ENCODE data around the gene FOXP1.

FOXP1 gene

DNA sequence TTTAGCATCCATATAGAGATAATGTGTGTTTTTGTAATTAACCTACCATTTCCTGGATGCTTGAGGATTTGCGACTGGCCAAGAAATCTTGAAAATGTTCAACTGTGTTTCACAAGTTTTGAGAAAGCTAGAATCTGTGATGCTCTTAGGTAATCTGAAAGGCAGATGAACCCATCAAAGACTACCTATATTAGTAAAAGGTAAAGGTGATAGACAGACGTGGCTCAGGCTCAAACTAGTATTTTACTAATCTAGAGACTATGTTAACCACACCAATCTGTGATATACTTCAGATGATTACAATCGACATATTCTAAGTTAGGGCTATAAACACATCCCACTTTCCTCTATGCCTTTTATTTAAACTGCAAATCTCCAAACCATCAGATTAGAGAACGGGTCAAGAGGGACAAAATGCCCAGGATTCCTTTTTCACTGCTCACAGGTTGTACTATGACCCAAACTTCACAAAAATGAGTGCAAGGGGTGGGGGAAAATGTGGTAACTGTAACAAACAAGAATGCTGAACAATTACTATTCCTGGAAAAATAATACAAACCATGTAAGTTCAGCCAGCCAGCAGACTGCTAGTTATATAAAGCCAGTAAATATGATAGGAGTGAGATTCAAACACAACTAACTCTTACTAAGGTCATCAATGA lies 295.1 kb downstream of the FOXP1 start:
- peak; percentile 25 for DNase-seq

DNA sequence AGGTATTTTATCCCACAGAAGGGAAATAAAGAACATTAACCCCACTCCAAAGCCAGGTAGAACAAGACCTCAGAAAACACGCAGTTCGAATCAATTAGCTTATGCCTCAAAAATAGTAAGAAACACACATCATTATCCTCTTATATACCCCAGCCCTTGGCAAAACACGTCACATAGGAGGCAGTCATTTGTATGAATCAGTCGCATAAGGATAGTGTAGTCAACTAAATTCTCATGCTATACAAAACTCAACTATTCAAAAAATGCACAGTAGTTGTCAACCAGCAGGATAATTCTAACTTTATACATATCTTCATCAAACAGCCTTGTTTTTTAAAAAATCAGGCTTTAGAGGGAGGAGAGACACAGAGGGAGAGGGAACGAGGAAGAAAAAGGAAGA lies 298.4 kb downstream of the FOXP1 start:
- no peak for DNase-seq

DNA sequence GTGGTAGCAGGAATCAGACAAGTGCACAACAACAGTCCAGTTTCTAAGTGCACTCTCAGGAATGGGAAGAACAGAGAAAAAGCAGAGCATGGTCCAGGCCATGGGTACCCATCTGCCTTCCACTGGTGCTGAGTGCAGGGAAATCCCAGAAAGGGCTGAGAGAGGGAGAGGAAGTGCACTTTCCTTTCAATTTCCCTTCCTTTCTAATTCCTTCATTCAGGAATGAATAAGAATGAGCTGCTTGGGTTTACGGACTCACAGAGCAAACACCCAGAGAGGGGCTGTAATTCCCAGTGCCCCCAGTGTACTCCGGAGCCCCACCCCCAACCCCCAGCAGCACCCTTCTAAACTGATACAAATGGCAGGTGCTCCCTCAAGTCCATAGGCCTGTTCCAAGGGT lies 300.6 kb downstream of the FOXP1 start:
- no peak for DNase-seq

DNA sequence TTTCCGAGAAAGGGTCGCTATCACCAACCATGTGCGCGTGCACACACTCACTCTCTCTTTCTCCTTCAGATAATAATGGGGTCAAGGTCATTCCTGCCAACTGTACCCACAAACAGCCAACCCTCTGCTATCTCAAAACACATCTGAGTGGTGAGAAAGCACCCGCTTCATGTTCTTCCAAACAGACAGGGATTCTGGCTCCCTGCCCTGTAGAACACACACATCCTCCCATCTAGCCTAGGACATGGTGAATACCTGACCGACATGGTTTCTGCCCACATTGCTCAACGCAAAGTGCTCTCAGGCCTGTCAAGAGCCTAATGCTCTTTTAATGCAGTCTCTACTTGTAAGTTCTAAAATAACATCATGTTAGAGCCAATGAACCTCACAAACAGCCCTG lies 302.2 kb downstream of the FOXP1 start:
- no peak for DNase-seq

DNA sequence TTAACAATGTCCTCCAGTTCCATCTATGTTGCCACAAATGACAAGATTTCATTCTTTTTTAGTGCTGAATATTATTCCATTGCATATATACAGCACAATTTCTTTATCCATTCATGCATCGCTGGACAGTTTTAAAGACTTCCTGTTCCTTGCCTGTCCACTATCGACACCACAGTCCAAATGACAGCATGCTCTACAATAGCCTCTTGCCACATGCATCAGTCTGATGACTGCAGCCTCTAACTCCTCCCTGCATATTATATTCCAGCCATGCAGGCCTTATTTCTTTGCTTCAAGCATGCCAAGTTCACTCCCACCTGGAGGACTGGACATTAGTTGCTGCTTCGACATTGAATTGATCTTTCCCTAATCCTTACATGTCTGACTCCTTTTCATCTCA lies 306.2 kb downstream of the FOXP1 start:
- no peak for DNase-seq

DNA sequence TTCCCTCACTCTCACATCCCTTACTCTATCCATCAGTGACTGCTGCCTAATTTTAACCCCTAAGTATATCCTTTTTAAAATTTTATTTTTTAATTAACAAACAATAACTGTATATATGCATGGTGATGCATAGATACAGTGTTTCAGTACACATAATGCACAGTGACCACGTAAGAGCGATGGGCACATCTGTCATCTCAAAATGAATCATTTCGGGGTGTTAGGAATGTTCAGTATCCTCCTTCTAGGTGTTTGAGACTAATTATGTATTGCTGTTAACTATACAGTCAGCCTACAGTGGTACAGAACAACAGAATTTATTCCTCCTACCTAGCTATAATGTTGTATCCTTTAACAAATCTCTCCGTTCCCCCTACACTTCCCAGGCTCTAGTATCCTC lies 307.0 kb downstream of the FOXP1 start:
- DNase-seq, result no peak

DNA sequence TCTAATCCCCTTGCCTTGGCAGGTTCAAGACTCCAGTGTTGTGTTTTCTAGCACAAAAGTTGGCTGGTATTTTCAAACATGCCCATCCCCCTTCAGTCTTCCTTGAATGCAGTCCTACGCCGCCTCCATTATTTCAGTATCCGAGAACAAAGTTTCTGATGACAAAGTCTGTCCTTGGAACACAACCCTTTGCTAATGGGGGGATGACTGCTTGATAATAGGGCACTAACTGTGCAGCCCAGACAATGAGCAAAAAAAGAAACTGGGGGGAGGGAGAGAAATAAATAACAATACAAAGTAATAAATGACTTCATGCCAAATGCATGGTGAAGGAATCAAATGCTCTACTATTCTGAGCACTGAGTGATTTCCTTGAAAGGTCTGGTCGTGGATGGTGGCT lies 310.1 kb downstream of the FOXP1 start:
- DNase-seq, result no peak

DNA sequence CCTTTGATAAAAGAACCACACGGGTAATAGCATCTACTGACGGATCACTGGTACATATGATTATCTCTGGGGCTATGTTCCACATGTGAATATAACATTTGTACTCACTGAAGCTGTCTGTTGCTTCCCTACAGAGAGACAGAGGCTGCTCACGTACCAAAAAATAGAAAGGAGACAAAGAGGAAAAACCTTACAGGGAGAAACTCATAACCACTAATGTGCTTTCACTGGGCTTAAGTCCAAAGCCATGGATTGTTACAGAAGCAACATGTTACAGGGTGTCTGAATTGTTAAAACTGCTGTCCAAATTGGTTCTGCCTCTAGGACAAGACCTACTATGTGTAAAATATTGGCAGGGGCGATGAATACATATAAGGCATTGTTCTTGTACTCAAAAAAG lies 311.9 kb downstream of the FOXP1 start:
- DNase-seq, result no peak

DNA sequence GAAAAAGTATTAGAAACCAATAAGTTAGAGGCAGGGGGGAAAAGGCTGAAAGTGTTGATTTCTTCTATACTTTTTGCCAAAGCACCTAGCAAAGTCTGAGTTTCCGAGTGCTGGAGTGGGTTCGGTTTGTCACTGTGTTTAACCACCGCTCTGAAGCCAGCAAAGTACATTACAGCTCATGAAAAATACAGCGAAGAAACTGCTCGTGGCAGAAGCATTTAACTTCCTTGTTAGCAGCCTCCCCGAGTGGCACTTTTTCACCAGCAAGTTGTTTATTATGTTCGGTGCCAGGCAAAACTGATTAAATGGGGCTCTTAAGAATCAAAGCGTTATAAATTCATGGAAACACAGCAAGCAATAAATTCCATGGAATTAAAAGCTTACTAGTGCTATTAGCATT lies 313.6 kb downstream of the FOXP1 start:
- DNase-seq, result no peak

DNA sequence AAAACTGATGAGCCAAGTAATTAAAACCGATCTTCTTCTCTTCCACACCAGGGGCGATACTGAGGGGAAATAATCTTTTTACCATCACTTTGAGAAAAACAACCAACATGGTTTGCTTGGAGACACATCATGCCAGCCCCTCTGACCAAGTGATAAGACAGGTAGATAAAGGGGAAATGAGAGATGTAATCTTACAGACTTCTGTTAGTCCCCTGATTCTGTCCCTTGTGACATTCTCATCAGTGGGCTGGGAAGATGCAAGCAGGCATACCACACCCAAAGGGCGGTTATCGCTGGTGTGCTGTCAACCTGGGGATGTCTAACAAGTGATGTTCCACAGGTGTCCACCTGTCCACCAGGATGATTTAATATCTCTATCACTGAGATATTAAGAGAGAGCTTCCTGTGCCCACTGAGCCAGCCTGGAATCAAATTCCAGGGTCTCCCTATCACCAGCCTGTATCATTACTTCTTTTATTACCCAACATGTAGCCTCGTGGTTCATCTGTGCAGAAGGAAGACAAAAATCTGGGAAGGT lies 315.0 kb downstream of the FOXP1 start:
- no peak for DNase-seq

DNA sequence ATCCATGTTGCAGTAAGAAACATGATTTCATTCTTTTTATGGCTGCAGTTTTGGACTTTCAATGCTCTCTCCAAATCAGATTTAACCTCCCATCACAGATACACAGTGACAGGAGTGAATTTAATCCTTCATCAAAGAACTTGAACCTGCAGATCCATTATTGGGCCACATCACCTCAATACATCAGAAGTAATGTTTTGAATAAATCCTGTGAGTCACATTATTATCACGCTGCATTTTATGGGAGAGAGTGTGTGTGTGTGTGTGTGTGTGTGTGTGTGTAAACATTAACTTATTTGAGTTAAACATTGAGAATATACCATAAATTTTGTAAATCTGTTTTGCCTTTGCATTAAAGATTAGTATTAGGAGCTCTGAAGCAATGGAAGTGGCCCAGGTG lies 316.7 kb downstream of the FOXP1 start:
- DNase-seq, result no peak

DNA sequence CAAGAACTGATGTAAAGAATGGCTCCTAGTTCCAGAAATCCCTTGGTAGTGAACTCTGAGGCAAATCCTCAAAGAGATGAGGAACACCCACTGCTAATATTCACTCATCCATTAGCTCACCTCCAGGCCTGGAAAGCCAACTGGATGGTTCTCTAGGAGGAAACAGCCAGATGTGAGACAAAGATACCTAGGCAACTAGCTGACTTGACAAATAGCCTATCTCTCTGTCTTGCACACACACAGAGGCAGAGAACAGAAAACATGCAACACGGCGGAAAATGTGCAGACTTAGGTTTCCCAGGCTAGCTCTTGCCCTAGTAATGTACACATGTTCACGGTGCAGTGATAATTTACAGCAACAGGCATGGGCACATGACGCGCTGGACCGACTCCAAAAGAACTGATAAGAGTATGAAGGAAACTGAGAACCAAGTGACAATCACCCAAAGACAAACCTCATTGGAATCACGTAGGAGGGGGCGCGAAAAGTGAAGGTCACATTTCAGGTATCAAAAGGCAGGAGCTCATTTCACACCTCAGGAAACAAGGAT lies 318.1 kb downstream of the FOXP1 start:
- no peak for DNase-seq

DNA sequence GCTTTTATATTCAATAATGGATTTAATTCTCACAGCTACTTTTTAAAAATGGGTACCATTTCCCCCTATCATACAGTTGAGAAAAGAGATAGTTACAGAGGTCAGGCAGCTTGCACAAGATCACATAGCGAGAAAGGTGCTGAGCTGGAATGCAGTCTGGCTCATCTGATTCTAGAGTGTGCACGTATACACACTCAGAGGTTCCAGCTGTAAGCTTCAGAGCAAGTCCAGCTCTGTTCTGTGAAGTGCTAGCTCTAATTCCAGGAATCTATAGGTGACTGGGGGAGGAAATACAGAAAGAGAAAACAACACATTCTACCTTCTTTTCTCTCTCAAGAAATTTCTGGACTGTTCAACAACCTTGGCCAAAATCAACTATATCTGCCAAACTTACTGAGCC lies 318.7 kb downstream of the FOXP1 start:
- DNase-seq, result peak; percentile 6

DNA sequence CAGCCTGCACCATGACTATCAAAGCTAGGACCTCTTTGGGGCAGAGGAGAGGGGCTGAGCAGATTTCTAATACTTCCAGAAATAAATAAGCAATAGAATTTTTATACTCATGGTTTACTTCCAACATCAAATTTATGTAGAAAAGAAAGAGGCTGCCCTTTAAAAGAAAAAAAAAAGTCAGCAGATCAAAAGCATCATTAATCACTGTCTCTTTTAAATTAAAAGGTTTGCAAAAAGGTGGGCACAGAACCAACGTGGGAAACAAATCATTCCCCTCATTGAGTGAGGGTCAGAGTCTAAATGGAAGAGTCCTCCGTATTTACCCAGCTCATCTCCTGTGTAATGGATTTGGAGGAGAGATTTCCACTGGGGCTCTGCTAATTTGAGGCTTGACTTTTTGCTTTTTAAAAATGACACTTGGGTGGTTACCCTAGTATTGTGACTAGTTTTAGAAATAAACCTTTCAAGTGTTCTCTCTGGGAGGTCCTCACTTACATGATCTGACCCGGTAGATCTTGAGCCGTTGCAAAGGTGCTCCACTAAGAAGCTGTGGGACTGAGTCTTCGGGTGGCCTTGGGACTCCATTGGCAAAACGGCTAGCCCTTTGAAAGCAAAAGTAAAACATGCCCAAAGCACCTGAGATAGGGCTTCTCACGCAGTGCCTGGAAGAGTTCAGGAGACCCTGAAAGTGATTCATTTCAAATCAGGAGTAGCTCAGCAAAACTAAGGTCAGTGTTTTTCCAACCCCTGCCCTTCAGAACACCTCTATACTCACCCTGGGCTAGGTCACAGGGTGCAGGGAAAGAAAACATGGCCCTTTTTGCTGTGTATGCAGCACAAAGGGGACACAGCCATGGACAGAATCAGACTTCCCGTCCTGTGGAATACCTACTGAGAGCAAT lies 320.9 kb downstream of the FOXP1 start:
- DNase-seq, result no peak

DNA sequence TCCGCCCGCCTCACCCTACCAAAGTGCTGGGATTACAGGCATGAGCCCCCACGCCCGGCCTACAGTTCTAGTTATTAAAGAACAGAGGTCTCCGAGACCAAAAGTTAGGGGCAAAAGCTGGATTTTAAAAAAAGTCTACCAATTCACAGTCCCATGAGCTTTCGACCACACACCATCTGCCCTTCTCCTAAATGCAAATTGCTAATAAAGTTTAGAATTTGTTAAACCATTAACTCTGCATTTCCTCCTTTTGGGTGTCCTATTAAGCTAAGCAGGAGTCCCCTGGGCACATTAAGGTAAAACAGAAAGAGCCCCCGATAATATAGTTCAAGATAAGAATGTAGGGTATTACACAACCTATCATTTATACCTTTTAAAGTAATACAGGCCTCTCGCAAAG lies 322.7 kb downstream of the FOXP1 start:
- DNase-seq, result no peak

DNA sequence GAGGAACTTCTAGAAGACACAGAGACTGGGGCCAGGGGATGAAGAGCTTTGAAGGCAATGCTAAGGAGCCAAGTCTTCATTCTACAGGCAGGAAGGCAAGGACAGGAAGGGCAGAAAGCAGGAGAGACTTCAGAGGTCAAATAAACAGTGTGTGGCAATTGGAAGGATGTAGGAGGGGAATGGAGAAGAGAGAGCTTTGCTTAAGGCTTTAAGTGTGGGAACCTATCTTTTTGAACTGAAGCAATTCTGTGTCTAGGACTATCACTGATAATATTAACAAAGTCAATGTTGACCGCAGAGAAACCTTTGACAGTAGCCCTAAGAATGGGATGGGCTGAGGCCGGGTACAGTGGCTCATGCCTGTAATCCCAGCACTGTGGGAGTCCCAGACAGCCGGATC lies 325.0 kb downstream of the FOXP1 start:
- no peak for DNase-seq

DNA sequence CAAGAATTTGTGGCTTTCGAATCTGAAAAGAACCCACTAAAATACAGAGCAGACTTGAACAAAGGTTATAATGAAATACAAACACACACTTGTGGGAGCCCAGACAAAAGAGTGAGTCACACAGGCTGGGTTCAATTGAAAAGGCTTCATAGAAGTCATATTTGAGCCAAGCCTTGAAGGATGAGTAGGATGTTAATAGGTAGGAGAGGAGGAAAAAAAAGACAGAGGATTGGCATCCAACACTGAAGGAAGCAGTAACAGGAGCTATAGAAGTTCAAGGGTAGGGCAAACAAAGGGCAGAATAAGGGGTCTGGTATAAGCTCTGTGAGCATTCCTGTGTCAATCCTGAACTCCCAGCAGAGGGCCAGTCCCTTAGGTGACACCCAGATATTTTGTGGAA lies 325.4 kb downstream of the FOXP1 start:
- no peak for DNase-seq

DNA sequence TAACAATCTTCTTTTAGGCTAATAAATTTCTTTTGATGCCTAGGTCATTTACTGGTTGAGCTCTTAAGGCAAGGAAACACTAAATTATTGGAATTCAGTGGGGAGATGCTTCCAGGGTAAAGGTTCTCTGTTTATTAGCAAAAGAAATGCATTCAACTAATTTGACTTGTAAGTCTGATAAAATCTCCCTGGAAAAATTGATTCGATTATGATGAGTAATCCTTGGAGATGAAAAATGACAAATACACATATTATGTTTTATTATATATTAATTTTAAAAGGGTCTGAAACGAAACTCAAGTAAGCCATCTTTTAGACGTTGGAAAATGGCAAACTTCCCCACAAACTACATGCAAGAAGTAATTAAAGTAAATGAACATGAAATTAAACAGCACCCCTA lies 328.0 kb downstream of the FOXP1 start:
- DNase-seq, result no peak

DNA sequence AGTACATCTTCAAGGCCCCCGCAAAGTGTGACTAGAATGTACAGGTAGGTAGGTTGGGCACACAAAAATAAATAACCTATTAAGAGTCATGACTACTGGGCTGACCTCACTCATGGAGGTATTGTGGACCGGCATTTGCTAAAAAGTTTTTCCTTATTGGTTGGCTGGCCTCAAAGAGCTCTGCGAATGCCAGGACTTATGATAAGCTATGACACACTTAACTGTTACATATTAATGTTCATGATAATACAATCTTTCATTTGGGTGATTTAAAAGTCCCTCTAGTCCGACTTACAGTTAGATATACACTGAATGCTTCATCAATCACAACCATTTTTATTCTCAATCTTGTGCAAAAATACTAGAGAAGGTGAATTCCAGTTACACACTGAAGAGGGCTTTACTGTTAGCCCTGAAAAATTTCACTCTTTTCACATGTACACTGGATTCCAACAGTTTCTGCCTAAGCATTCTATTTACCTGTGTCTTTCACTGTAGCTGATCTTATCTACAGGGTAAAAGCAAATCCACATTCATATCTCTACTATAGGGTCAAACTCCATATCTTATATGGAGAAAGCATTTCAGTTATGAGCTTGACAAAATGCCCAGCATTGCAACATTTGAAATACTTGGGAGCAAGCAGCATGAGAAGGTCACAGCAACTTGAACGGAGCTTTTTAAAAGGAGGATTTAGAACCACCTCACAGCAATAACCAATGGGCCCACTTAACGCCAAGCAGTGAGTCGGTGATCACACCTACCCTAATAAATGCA lies 329.1 kb downstream of the FOXP1 start:
- no peak for DNase-seq

DNA sequence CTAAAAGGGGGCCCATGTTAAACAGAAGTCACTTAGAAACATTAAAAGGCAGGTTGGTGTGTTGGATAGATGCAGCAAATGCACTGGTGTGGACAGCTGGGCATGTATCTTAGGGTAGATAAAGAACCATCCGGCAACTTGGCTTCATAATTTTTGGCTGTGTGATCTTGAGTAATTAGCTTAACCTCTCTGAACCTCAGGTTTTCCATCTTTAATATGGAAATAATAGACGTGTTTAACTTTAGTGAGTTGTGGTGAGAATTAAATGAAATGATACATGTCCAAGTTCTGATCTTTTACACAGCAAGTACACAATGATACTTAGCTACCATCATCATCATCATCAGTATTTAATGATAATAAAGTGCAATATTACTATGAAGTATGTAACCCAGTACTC lies 330.4 kb downstream of the FOXP1 start:
- DNase-seq, result no peak

DNA sequence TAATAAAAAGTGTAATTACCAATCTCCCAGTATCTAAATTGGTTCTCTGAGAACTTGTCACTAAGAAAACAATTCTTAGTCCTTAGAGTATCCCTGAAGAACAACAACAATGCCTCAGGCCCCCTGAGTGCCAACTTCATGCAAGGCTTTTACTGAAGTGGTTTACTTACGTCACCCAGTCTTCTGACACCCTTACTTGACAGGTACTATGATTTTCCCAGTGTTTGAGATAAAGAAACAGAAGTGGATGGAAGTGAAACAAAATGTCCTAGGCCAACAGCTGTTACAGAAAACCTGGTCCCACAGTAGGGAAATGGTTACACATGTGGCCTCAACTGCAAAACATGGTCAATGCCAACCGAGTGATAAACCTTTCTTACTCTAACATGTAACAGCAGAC lies 331.1 kb downstream of the FOXP1 start:
- no peak for DNase-seq

DNA sequence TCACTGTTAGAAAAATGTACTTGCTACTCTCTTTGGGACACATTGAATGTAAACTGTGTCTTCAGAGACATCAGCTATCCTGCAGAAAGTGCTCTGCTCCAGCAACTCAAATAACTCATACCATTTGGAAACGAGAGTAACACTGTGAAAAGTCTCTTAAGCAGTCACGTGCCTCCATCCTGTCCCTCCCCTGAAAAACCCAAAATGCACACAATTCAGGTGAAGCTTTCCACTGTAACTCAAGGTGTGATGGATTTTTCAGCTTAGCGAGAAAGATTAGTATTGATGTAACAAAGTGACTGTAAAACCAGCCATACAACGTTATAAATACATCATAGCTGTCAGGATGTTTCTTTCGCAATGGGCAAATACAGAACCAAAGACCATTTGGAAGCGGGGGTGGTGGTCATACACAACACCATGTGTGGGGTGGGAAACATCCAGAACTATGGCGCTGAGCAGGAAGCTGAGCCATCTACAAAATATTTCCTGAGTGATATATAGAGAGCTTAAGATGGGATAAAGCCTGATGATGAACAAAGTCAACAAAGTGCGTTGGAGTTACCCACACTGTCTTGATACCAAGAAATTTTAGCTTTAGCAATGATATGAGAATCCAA lies 332.3 kb downstream of the FOXP1 start:
- DNase-seq, result no peak

DNA sequence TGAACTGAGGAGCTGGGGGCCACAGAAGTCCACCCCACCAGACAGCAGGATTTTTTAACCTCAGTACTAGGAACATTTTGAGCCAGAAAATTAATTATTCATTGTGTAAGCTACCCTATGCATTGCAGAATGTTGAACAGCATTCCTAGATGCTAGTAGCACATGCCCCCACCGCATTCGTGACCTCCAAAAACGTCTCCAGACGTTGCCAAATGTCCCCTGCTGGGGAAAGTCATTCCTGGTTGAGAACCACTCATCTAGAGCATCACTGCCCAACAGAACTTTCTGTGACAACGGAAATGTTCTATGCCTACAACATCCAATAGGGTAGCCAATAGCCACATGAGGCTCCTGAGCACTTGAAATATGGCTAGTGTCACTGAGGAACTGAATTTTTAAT lies 333.5 kb downstream of the FOXP1 start:
- DNase-seq, result no peak

All from activated CD4-positive, alpha-beta T cell treated with anti-CD3 and anti-CD28 coated beads, Interleukin-10, Interleukin-2, amounts not matched to agents 100 ng/mL and 50 ng/mL, durations not matched to agents 16 hours and 8 hours (primary cell).